Endodermal cell (in vitro differentiated cells): ENCODE results near the gene TRIM36. TPM values are rescaled to one million over a fixed set of nuclear protein-coding genes. Genes with fewer than 3 reads are reported as not detected.

Experiments used
- DNase-seq: peaks from one replicate; pipeline ENCODE4 v3.0.0-alpha.2; 2017
- H3K27ac ChIP-seq: 2 replicates; pipeline ENCODE4 v1.5.1; 2013; ENCODE audit warnings: mild to moderate bottlenecking, low read depth, low read length, moderate library complexity
- H3K27me3 ChIP-seq: 2 replicates; pipeline ENCODE4 v1.6.1; 2013; ENCODE audit warnings: mild to moderate bottlenecking, low read length, moderate library complexity; ENCODE audit not compliant: insufficient read depth, control insufficient read depth, poor library complexity, severe bottlenecking
- H3K36me3 ChIP-seq: 2 replicates; pipeline ENCODE4 v1.7.0; 2013; ENCODE audit warnings: mild to moderate bottlenecking, low read length, moderate library complexity; ENCODE audit not compliant: control insufficient read depth, insufficient read depth
- H3K4me1 ChIP-seq: one replicate; pipeline ENCODE4 v1.7.0; 2013; ENCODE audit warnings: low read length; ENCODE audit not compliant: control insufficient read depth, insufficient read depth
- H3K4me3 ChIP-seq: 2 replicates; pipeline ENCODE4 v1.5.1; 2013; ENCODE audit warnings: mild to moderate bottlenecking, low read length, moderate library complexity
- H3K9ac ChIP-seq: 2 replicates; pipeline ENCODE4 v1.6.1; 2013; ENCODE audit warnings: mild to moderate bottlenecking, low read length, moderate library complexity; ENCODE audit not compliant: poor library complexity, severe bottlenecking; ENCODE audit errors: extremely low read depth
- H3K9me3 ChIP-seq: 2 replicates; pipeline ENCODE4 v1.6.1; 2013; ENCODE audit warnings: mild to moderate bottlenecking, low read length, moderate library complexity; ENCODE audit not compliant: control insufficient read depth
- H3K27ac Mint-ChIP-seq: 2 replicates; pipeline ENCODE4 v1.8.0; 2020; ENCODE audit warnings: mixed read lengths
- H3K27me3 Mint-ChIP-seq: 2 replicates; pipeline ENCODE4 v1.8.0; 2021; ENCODE audit warnings: mild to moderate bottlenecking, mixed read lengths; ENCODE audit not compliant: insufficient read depth
- H3K36me3 Mint-ChIP-seq: 2 replicates; pipeline ENCODE4 v1.8.0; 2020; ENCODE audit warnings: low read depth, mixed read lengths
- H3K4me1 Mint-ChIP-seq: 2 replicates; pipeline ENCODE4 v1.8.0; 2020; ENCODE audit warnings: mixed read lengths
- H3K4me3 Mint-ChIP-seq: 2 replicates; pipeline ENCODE4 v1.8.0; 2020; ENCODE audit warnings: mild to moderate bottlenecking, moderate library complexity, mixed read lengths
- H3K9me3 Mint-ChIP-seq: 2 replicates; pipeline ENCODE4 v1.8.0; 2020; ENCODE audit warnings: mild to moderate bottlenecking, mixed read lengths
- WGBS, 2 experiments: methylation state at CpG; one replicate each; pipeline versions ENCODE4 v1.1.5 to v1.1.7; 2013; ENCODE audit warnings: missing lambda C conversion rate in 2 of 2, mixed read lengths in 1 of 2; ENCODE audit not compliant: insufficient coverage in 1 of 2, insufficient read length in 1 of 2; 5-methylcytosine and 5-hydroxymethylcytosine counted together
- total RNA-seq, 2 donors: library from RNA; stranded (reverse); fragmentation: NEBNext Ultra II Directional in 1 of 2; extraction: Animal tissue kit (Norgen Biotek cat#: 25700) in 1 of 2; gene quantifications; 2 replicates in 1 of 2; 3 replicates in 1 of 2; pipeline ENCODE4 v1.2.1, GENCODE V29; 2021
- TF ChIP-seq, protein P1 (sequence below): fragments of 200-600 bp; sonication (generic); conservative IDR thresholded peaks from 2 replicates; pipeline ENCODE4 v1.5.0; 2021; ENCODE audit warnings: antibody characterized with exemption, mild to moderate bottlenecking

TRIM36 gene
- total RNA-seq, 2 donors from 2014 or later: 13.3 to 17.3 TPM

DNA sequence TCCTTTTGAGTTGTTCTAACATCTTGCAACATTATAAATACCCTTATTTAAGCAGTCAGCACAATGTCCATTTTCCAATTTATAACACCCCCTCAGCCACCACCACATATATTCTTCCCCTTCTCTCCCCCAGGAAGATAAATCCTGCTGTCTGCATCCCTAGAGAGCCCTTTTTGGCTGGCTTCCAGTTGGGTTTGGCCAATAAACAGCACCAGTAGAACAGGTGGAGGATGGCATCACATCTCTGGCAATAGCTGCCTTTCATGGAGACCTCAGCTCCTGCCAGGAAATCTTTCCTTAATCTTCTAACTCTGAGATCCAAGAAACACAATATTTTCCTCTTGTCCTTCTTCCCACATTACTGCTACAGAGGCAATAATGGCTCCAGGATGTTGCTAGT lies 53.7 kb downstream of the TRIM36 start:
- Mint-ChIP-seq H3K9me3 (peaks cover 35% of the 10 kb centered on the region), H3K4me1 (no peaks in the 10 kb centered on the region), H3K4me3 (no peak overlapping the region), H3K36me3 (peaks cover 6% of the 10 kb centered on the region), H3K27ac (no peak overlapping the region), H3K27me3 (no peaks in the 10 kb centered on the region)
- no peaks in the 10 kb centered on the region for H3K4me1 ChIP-seq
- H3K4me3 ChIP-seq: no peak overlapping the region
- H3K9me3 ChIP-seq: no peaks in the 10 kb centered on the region
- no peak for DNase-seq
- TF ChIP-seq, protein P1, sequence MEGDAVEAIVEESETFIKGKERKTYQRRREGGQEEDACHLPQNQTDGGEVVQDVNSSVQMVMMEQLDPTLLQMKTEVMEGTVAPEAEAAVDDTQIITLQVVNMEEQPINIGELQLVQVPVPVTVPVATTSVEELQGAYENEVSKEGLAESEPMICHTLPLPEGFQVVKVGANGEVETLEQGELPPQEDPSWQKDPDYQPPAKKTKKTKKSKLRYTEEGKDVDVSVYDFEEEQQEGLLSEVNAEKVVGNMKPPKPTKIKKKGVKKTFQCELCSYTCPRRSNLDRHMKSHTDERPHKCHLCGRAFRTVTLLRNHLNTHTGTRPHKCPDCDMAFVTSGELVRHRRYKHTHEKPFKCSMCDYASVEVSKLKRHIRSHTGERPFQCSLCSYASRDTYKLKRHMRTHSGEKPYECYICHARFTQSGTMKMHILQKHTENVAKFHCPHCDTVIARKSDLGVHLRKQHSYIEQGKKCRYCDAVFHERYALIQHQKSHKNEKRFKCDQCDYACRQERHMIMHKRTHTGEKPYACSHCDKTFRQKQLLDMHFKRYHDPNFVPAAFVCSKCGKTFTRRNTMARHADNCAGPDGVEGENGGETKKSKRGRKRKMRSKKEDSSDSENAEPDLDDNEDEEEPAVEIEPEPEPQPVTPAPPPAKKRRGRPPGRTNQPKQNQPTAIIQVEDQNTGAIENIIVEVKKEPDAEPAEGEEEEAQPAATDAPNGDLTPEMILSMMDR: no peak
- no peaks in the 10 kb centered on the region for H3K36me3 ChIP-seq
- H3K27me3 ChIP-seq: no peaks in the 10 kb centered on the region
- H3K9ac ChIP-seq: no peak overlapping the region
- no peak overlapping the region for H3K27ac ChIP-seq

DNA sequence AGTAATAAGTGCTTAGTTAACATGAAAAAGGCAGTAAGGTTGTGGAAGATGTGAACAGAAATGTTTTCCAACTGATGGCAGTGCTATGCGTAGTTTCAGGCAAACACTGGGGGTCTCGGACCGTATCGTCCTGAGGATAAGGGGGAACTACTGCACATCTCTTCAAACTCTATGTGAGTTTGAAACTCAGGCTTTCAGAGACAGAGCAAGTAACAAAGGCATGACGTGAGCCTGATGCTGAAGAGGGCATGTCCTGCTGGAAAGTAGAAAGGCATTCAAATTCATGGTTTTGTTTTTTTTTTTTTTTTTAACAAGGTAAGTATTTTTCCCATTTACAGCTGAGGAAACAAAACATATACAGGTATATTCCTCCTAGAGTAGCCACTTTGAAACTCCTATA lies 59.9 kb downstream of the TRIM36 start:
- Histone ChIP-seq H3K9me3 (no peaks in the 10 kb centered on the region), H3K36me3 (no peaks in the 10 kb centered on the region), H3K27me3 (no peaks in the 10 kb centered on the region), H3K4me3 (no peak overlapping the region), H3K27ac (no peak overlapping the region), H3K9ac (no peak overlapping the region), H3K4me1 (no peaks in the 10 kb centered on the region)
- no peak for DNase-seq
- H3K36me3 Mint-ChIP-seq: no peaks in the 10 kb centered on the region
- no peaks in the 10 kb centered on the region for H3K9me3 Mint-ChIP-seq
- no peak overlapping the region for H3K27ac Mint-ChIP-seq
- TF ChIP-seq, protein P1: no peak
- no peaks in the 10 kb centered on the region for H3K4me1 Mint-ChIP-seq
- H3K27me3 Mint-ChIP-seq: no peaks in the 10 kb centered on the region
- H3K4me3 Mint-ChIP-seq: no peak overlapping the region
- WGBS, 2 experiments: 69% methylated on average over 2 to 5 of the region's 5 CpGs

DNA sequence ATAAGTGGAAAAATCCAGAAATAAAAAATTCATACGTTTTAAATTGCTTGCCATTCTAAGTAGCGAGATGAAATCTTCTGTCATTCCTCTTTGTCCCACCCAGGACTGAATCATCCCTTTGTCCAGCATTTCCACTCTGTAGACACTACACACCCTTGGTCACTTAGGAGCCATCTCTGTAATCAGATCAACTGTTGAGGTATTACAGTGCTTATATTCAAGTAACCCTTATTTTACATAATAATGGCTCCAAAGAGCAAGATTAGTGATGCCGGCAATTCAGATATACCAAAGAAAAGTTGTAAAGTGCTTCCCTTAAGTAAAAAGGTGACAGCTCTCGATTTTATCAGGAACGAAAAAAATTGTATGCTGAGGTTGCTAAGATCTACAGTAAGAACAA lies 60.4 kb downstream of the TRIM36 start:
- DNase-seq: no peak
- no peaks in the 10 kb centered on the region for H3K27me3 ChIP-seq
- 69 to 77% methylated on average over 5 of the region's 5 CpGs for WGBS, 2 experiments
- H3K9ac ChIP-seq: no peak overlapping the region
- Mint-ChIP-seq H3K27me3 (no peaks in the 10 kb centered on the region), H3K4me3 (no peak overlapping the region), H3K27ac (no peak overlapping the region), H3K9me3 (no peaks in the 10 kb centered on the region), H3K4me1 (no peaks in the 10 kb centered on the region), H3K36me3 (no peaks in the 10 kb centered on the region)
- no peak overlapping the region for H3K4me3 ChIP-seq
- no peaks in the 10 kb centered on the region for H3K36me3 ChIP-seq
- no peaks in the 10 kb centered on the region for H3K4me1 ChIP-seq
- TF ChIP-seq, protein P1: no peak
- no peak overlapping the region for H3K27ac ChIP-seq
- H3K9me3 ChIP-seq: no peaks in the 10 kb centered on the region
